K562 treated with DMSO at 1 percent for 24 hours (cell line): ENCODE results near the gene KCTD10. TPM values are rescaled to one million over a fixed set of nuclear protein-coding genes. Genes with fewer than 3 reads are reported as not detected.

Source experiments
- total RNA-seq: library from RNA; unstranded; fragments of 300-600 nt; gene quantifications from 2 replicates; pipeline ENCODE4 v1.2.3, GENCODE V29; 2022; ENCODE audit warnings: low read depth; ENCODE audit not compliant: insufficient read depth

KCTD10 gene, protein sequence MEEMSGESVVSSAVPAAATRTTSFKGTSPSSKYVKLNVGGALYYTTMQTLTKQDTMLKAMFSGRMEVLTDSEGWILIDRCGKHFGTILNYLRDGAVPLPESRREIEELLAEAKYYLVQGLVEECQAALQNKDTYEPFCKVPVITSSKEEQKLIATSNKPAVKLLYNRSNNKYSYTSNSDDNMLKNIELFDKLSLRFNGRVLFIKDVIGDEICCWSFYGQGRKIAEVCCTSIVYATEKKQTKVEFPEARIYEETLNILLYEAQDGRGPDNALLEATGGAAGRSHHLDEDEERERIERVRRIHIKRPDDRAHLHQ
- total RNA-seq: 15.2 and 17.6 TPM in 2 replicates

GRCh38 chr12:109477185-109477962, at the start of gene KCTD10, which contains the start of gene UBE3B:
Gene KCTD10 (minus strand): TSS chr12:109477300. CDS start chr12:109477262, 38 bp downstream.
Gene UBE3B (plus strand): TSS chr12:109477634. CDS start chr12:109483552, 5,918 bp downstream.

Other genes starting within 250 kb of the KCTD10 start
- not detected in 2 replicates for gene FOXN4, start 168.0 kb downstream of the KCTD10 start, total RNA-seq
- gene MYO1H, start 129.4 kb downstream of the KCTD10 start, total RNA-seq: not detected in 2 replicates
- gene UBE3B, start 334 bp upstream of the KCTD10 start, total RNA-seq: 19.7 and 27.3 TPM in 2 replicates
- gene MMAB, start 96.2 kb upstream of the KCTD10 start, total RNA-seq: 44.6 and 44.7 TPM in 2 replicates
- gene MVK, start 96.5 kb upstream of the KCTD10 start, total RNA-seq: 46.5 and 49.7 TPM in 2 replicates
- gene FAM222A, start 236.5 kb upstream of the KCTD10 start, total RNA-seq: 4.7 and 5.5 TPM in 2 replicates